DOHH2 (cell line): ENCODE data around the gene KBTBD13.

ENCODE experiments used
- CTCF ChIP-seq: fragments of 200-600 bp; sonication (generic); IDR thresholded peaks from one replicate; pipeline ENCODE4 v1.5.1; 2014; ENCODE audit warnings: antibody characterized with exemption, mild to moderate bottlenecking, low read depth, low read length; ENCODE audit not compliant: poor library complexity, severe bottlenecking
- EZH2phosphoT487 ChIP-seq: fragments of 200-600 bp; sonication (generic); IDR thresholded peaks from 2 replicates; pipeline ENCODE4 v1.6.1; 2017; ENCODE audit warnings: borderline replicate concordance, mild to moderate bottlenecking, antibody characterized with exemption, low read length, moderate library complexity, mixed read lengths

DNA sequence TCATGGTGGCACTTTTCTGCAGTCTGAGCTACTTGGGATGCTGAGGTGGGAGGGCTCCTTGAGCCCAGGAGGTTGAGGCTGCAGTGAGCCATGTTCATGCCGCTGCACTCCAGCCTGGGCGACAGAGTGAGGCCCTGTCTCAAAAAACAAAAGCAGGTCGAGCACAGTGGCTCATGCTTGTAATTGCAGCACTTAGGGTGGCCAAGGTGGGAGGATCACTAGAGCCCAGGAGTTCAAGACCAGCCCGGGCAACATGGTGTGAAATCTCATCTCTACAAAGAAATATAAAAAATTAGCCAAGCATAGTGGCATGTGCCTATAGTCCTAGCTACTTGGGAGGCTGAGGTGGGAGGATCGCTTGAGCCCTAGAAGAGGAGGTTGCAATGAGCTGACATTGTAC, 28.5 kb downstream of the KBTBD13 start:
- TF ChIP-seq CTCF (no peak), EZH2phosphoT487 (no peak)
